ENCODE results near the gene PSMD13.

Gene PSMD13

DNA sequence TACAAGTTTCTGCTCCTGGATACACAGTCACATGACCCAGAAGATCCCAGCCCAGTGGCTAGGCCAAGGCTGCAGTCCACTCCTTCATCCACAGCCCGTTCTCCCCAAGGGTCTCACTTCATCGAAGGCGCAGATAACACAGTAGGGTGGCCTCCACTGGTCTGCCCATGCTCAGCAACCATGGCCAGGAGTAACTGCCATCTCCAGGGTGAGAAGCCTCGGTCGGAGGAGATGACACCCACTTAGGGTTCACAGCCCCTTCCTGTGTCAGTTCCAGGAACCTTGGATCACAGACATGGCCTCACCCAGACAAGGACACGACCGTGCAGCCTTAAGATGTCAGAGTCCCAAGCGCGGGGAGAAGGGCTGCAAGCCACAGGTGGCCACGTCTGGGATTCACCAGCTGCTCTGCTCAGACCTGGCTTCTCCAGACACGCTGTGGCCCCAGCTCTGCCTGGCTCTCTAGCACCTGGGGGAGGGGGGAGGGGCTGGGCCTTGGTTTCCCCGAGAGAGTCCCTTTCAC, 32.1 kb upstream of the PSMD13 start:
- no peak for DNase-seq (ENCODE audit: low read depth)

DNA sequence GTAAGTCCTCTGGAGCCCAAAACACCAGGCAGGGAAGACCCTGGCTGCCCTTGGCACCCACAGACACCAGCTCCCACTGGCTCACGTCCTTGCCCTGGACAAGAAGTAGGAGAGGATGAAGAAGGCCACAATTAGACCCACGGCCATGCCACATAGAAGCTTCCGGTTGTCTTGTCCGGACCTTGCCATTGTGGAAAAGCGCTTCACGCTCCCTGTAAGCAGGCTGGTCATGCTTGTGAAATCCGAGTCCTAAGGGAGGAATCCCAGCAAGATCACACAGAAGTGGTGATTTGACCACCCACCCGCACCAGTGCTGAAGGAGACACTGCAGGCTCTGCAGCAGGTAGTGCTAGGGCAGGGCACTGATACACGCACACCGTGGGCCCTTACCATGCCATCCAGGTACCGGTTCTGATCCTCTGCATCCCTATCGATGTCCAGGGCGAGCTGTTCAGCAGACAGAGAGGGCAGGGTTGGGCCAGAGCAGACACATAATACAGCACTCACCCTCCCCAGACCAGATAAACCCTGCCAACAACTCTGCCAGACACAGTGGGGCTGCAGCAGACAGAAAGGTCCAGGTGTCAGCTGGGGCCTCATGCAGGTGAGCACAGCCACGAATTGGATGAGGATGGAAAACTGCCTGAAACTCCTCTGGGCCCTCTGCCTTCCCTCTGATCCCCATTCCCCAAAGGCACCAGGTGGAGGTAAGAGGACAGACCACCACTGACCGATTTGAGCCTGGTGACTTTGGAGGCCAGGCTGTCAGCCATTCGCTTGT, 31.4 kb upstream of the PSMD13 start:
- DNase-seq (ENCODE audit: low read depth): no peak

DNA sequence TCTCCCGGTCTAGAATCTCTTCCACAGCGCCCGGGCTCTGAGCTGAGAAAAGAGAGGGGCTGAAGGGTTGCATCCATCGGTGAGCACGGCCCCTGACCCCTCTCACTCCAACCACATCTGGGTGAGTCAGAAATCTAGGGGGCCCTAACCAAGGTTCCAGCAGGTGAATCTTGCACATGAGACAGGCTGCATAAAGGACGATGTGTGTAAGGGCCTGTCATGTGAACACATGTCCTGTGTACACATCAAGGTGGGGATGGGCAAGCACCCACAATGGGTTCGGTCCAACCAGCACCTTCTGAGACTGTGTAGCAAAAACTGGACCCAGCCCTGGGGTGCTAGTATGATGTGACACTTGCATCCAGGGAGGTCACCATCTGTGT, 30.8 kb upstream of the PSMD13 start:
- DNase-seq (ENCODE audit: low read depth): no peak

DNA sequence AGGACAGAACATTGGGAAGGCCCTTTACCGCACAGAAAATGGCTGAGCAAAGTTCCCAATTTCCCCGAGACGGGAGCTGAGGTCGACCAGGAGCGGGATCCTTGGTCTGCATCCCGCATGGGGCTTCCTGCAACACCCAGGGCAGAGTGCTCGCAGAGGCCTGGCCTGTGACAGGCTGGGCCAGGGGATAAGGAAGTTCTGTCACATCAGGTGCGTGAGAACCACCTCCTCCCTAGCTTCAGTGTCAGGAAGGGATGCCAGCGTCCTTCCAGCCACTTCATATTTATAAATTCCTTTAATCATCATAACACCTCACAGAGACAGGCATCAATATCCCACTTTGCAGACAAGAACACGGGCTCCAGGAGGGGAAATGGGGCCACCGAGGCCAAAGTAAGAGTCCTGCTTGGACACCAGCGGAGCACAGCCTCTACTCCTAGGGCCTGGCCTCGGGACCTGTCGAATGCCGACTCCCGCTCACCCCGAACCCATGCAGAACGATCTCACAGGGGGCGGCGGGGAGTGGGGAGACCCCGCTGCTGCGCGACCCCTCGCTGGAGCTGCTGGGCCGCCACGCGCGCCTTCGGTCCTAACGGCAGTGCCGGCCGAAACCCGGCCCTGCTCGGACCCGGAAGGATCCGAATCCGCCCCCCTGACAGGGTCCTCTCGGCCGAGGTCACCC, 30.1 kb upstream of the PSMD13 start:
- no peak for DNase-seq (ENCODE audit: low read depth)

DNA sequence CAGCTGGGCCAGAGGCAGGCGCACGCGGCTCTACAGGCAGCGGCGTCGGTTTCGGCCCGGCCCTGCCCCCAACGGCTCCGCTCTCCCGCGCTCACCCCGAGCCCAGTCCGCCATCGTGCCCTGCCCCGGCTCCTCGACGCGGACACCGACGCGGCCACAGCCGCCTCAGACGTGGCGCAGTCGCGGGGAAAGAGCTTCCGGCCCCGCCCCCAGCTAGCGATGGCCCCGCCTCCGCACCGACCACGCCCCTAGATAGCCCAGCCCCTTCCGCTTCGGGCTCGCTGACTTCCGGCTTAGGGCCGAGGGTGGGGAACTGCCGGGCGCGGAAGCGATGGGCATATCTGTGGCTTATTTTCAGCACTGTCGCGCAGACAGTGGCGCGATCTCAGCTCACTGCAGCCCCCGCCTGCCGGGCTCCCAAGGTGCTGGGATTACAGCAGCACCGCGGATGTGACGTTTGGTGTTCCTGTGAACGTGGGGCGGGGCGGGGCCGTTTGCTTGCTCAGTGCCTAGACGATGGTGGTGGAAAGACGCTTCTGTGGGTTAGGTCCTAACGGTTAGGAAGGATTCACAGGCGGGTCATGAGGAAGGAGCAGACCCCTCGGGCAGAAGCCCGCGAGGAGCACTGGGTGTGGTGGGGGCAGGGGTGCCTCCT, 29.4 kb upstream of the PSMD13 start, which contains the start of the genes BET1L and RIC8A:
Gene BET1L (minus strand): TSS at position 192 of the 655 bp plus-strand sequence. CDS start 78 bp downstream, at position 114.
Gene RIC8A (plus strand): TSS at position 501 of the 655 bp plus-strand sequence. CDS start 1,147 bp downstream, outside the sequence.
- DNase-seq (ENCODE audit: low read depth): peak; percentile 96

DNA sequence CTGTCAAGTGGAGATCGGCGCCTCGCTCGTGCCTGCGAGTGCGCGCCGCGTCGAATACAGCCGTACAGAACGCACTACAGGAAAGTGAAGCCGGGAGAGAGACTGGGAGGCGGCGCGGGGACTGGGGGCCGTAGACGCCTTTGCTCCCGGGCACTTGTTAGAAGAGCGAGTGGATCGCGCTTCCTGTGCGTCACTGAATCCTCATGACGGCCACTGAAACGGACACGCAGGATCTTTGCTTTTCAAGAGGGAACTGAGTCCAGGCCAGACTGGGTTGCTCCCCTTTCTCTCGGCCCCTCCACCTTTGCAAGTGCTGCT, 29.0 kb upstream of the PSMD13 start:
- no peak for DNase-seq (ENCODE audit: low read depth)

DNA sequence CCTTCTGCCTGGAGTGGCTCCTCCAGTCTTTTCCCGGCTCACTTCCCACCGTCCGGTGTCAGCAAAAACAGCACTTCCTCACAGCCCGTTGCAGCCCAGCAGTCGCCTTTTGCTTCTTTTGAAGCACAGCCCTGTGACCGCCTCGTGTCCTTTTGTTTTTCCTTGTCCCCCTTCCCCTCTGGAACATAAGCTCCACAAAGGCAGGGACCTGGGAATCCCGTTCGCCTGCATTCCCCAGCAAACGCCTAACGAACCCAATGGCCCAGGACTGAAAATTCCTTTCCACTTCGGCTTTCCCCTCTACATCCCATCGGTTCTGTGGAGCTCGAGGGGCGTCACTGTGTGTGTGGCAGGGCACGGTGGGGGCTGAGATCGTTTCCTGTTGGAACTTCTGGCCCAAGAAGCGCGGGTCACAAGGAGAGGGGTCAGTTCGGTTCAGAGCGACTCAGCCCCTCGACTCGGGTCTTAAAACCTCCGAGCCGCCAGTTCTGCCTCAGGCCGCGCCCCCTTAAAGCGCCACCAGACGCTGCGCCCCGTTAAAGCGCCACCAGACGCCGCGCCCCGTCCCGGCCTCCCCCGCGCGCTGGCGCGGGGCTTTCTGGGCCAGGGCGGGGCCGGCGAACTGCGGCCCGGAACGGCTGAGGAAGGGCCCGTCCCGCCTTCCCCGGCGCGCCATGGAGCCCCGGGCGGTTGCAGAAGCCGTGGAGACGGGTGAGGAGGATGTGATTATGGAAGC, 28.4 kb upstream of the PSMD13 start:
- no peak for DNase-seq (ENCODE audit: low read depth)

DNA sequence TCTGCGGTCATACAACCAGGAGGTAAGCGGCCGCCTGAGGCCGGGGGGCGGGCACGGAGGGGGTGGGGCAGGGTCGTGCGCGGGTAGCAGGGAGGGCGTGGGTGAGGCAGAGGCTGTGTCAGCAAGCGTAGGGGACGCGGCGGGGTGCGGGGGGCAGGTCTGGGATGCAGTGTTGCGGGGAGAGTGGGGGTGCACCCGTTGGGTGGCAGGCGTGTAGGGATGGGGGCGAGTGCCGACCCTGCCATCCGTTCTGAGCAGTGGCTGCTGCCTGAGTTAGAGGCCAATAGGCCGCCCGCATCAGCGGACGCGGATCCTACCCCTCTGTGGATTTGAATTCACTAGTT, 27.9 kb upstream of the PSMD13 start:
- no peak for DNase-seq (ENCODE audit: low read depth)

DNA sequence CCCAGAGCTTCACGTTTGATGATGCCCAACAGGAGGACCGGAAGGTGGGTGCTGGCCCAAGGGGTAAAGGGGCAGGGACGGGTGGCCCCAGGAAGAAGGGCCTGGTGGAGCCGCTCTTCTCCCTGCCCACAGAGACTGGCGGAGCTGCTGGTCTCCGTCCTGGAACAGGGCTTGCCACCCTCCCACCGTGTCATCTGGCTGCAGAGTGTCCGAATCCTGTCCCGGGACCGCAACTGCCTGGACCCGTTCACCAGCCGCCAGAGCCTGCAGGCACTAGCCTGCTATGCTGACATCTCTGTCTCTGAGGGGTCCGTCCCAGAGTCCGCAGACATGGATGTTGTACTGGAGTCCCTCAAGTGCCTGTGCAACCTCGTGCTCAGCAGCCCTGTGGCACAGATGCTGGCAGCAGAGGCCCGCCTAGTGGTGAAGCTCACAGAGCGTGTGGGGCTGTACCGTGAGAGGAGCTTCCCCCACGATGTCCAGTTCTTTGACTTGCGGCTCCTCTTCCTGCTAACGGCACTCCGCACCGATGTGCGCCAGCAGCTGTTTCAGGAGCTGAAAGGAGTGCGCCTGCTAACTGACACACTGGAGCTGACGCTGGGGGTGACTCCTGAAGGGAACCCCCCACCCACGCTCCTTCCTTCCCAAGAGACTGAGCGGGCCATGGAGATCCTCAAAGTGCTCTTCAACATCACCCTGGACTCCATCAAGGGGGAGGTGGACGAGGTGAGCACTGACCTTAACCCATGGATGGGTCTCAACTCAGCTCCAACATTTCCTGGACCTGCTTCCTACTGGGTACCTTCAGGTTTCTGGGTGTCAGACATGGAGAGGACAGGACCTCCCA, 27.3 kb upstream of the PSMD13 start:
- no peak for DNase-seq (ENCODE audit: low read depth)

DNA sequence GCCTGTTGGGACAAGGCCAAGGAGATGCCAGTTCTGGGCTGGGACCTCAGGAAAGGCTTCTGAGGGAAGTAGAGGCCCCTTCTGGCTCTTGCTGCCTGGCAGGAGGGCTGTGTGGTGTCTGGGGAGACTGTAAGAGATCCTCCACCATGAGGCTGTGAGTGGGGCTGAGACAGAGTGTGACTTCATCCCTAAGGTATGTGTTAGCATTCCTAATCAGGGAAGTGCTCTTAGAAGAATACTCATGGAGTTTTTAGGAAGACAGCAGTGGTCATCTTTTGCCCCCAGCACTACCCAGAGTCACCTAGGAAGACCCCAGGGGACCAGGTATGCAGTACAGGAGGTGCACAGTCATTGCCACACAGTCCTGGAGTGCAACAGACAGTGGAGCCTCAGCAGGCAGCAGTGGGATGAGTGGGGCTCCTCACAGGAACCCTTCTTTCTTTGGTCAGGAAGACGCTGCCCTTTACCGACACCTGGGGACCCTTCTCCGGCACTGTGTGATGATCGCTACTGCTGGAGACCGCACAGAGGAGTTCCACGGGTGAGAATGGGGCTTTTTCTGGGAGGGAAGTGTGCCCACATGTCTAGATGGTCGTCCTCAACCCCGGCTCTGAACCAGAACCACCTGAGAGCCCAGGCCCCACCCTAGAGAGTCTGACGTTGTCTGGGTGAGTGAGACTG, 26.5 kb upstream of the PSMD13 start:
- DNase-seq (ENCODE audit: low read depth): peak; percentile 60

DNA sequence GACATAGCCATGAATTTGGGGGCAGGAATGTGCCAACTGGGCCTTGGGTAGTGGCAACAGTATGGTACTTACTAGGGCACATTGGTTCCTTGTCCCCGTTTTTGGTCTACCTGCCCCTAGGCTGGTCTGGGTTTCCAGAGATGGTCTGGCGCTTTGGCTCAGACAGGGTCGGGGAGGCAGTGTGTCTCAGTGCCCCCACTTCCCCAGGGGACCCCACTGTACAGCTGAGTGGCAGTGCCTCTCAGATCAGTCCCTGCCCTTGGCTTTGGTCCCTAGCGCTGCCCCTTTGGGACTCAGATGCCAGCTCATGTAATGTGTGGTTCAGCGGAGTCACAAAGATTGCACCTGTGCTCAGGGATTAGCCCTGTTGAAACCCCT, 26.0 kb upstream of the PSMD13 start:
- no peak for DNase-seq (ENCODE audit: low read depth)

DNA sequence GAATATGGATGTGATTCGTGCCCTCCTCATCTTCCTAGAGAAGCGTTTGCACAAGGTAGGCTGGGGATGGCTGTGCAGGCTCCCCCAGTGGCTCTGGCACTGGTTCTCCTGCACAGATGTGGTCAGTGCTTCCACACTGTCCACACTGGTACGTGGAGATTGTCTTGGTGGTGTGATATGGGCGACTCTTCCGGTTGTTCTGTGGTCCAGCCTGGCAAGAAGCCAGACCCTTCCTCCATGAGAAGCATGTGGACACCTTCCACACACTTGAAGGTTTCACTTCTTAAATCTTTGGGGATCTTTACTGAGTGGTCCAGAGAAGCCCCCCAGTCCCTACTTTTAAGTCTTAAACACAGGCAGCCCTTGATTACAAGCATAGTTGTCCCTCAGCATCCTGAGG, 25.5 kb upstream of the PSMD13 start:
- DNase-seq (ENCODE audit: low read depth): no peak

DNA sequence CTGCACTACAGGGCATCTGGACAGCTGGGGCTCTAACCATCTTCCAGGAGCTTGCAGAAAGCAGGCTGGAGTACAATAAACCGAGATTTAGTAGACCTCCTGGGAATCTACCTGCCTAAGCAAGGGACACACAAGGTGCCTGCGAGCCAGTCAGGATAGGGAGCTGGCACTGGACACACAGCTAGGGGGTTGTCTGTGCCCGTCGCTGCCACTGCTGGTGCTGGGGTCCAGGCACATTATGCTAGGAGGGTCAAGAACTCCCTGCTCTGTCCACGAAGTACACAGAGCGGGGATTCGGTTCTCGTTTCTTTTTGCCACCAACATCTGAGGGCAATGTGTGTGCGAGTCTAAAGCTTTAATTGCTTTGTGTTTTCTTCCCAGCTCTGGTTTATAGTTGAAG, 25.0 kb upstream of the PSMD13 start:
- no peak for DNase-seq (ENCODE audit: low read depth)

DNA sequence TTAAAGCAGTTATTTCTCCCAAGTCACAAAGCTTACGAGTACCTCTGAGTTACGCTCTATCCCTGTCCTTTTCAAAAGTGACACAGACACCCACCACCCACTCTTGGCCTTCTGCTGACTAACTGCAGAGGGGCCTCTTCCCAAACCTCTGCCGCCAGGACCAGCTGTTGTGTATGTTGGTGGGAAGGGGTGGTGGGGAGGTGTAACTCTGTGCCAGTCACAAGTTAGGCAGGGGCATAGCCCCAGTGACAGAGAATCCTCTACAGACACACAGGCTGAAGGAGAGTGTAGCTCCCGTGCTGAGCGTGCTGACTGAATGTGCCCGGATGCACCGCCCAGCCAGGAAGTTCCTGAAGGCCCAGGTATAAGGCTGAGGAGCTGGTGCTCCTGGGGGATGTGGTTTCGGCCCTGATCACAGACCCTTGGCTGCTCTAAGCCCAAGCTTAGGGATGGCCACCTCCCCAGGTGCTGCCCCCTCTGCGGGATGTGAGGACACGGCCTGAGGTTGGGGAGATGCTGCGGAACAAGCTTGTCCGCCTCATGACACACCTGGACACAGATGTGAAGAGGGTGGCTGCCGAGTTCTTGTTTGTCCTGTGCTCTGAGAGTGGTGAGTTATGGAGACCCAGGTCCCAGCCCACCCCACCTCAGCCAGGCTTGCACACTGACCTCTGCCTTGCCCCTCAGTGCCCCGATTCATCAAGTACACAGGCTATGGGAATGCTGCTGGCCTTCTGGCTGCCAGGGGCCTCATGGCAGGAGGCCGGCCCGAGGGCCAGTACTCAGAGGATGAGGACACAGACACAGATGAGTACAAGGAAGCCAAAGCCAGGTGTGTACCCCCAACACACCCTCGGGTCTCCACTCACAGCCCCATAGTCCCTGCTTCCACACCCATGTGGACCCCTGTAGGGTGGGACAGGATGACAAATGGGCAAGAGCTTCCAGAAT, 24.4 kb upstream of the PSMD13 start:
- no peak for DNase-seq (ENCODE audit: low read depth)

DNA sequence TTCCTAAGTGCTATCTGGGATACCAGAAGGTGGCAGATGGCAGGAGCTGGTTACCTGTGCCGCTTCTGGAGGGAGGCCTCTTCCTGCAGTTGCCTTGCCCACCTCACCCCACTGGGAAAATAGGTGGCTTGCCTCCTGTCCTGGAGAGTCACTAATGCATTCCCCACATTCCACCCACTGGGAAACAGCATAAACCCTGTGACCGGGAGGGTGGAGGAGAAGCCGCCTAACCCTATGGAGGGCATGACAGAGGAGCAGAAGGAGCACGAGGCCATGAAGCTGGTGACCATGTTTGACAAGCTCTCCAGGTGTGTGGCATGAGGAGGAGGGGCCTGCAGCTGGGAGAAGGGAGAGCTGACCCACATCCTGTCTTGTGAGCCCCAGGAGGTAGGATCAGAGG, 23.7 kb upstream of the PSMD13 start:
- DNase-seq (ENCODE audit: low read depth): no peak

DNA sequence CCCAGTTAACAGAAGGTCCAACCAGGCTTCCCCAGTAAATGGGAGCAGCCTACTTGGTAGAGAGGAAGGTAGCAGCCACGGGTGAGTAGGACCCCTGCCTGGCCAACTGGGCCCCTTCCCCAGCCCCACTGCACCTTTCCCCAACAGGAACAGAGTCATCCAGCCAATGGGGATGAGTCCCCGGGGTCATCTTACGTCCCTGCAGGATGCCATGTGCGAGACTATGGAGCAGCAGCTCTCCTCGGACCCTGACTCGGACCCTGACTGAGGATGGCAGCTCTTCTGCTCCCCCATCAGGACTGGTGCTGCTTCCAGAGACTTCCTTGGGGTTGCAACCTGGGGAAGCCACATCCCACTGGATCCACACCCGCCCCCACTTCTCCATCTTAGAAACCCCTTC, 22.7 kb upstream of the PSMD13 start:
- DNase-seq (ENCODE audit: low read depth): no peak

DNA sequence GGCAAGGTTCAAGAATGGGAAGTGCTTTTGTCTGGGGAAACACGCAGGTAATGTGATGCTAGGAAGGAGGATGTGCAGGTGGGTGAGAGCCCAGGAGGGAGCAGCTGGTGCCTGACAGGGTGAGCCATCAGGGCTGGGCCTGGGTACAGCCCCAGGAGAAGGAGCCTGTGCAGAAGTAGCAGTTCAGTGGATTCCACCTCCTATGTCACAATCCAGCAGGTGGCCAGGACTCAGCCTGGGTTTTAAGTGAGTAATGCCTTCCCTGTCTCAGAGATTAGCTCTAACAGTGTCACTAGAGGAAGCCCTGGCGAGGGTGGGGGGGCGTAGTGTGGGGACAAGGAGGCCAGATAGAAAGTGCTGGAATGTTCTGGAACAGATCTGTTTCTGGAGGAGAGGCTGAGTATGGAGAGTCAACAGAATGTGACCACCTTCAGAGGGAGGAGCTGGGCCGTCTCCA, 21.2 kb upstream of the PSMD13 start:
- no peak for DNase-seq (ENCODE audit: low read depth)

DNA sequence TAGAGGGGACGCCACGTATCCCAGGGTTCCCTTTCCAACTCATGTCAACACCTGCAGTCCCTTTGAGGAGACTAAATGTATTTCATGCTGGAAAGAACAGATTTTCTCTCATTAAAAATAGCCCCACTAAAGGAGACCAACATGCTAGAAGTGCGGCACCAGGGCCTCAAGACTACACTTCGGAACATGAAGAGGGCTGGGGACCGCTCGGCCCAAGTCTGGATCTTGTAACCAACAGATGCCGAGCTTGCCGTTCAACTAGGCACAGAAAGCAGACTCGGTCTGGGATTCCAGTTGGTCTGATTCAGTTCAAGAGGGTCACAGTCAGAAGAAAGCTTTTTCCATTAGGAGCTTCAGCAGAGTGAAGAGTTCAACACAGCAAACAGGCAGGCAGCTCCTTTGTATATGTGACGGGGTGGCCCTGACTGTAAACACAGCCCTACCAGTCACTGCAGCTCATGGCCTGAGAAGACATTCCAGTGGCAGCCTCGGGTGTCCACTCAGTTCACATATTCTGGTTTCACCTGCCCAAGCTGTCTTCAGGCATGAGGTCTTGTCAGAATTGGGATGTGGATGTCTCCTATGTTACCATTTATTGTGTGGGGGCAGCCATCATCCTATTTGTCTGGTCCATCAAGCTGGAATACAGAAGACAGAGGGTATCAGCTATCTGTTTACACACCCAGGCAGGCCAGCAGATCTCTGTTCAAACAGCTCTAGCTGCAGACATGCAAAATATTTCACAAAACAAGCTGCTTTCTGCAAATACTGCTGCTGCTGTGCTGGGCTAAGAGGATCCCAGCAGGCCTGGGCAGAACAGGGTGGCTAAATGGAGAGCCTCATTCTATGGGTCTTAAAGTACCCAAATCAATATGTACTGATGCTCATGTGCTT, 20.4 kb upstream of the PSMD13 start:
- no peak for DNase-seq (ENCODE audit: low read depth)

DNA sequence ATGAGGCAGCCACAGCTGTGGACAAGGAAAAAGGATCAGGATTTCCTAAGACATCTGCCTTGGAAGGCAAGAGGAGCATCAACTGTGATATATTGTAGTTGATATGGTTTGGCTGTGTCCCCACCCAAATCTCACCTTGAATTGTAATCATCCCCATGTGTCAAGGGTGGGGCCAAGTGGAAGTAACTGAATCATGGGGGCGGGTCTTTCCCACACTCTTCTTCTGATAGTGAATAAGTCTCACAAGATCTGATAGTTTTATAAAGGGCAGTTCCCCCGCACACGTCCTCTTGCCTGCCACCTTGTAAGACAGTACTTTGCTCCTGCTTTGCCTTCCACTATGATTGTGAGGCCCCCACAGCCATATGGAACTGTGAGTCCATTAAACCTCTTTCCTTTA, 19.1 kb upstream of the PSMD13 start:
- DNase-seq (ENCODE audit: low read depth): no peak
